K562 (cell line): ENCODE data around the gene TMEM107. TPM values are rescaled to one million over a fixed set of nuclear protein-coding genes. Genes with fewer than 3 reads are reported as not detected.

Experiments
- ATAC-seq: fragments of 200-7000 bp; cut with Tn5 transposase; 3 replicates; pipeline ENCODE4 v1.9.1; 2020; ENCODE audit warnings: moderate library complexity
- BruUV-seq: library from RNA; stranded (reverse); fragments of 400-500 nt; replicated peaks from 2 replicates; lab custom pipeline; 2021; lab: Mats Ljungman, UMichigan
- CTCF ChIA-PET: fragments of 300-600 bp; formaldehyde crosslinking; extraction: SDS; loops from one replicate; lab custom pipeline; 2021; ENCODE audit warnings: low intra/inter-chr PET ratio; lab: Yijun Ruan, JAX
- POLR2A ChIA-PET: fragments of 300-600, 350-650 bp; sonication (Branson Sonifier 250); formaldehyde crosslinking; extraction: SDS; loops from one replicate; lab custom pipeline; 2021; ENCODE audit warnings: antibody characterized with exemption, inconsistent platforms; lab: Yijun Ruan, JAX
- DNase-seq, 4 experiments: peaks; one replicate each; pipeline versions ENCODE4 v3.0.0 to v3.0.0-alpha.2; 2011 to 2018; ENCODE audit warnings: low spot score in 3 of 4, mixed read lengths in 3 of 4; ENCODE audit errors: extremely low read depth in 1 of 4
- FAIRE-seq: peaks from 2 replicates; lab custom pipeline; 2011; peaks lifted over from hg19 to GRCh38; lab: Jason Lieb, UNC
- H2AFZ ChIP-seq: 2 replicates; pipeline ENCODE4 v1.6.0; 2011; ENCODE audit warnings: low read depth, low read length, control low read depth, inconsistent platforms
- H3K27ac ChIP-seq: fragments of 200-600 bp; 3 replicates; pipeline ENCODE4 v1.8.0; 2011; ENCODE audit warnings: low read depth, mild to moderate bottlenecking, control low read depth, inconsistent platforms, low read length, moderate library complexity, mixed read lengths; ENCODE audit errors: extremely low read depth
- H3K27me3 ChIP-seq, 2 experiments: fragments of 300-600 bp in 1 of 2; 2 replicates in 1 of 2; 3 replicates in 1 of 2; pipeline versions ENCODE4 v1.6.0 to v1.8.0; 2011; ENCODE audit warnings: inconsistent platforms in 2 of 2, low read length in 2 of 2, mild to moderate bottlenecking in 1 of 2, mixed read lengths in 1 of 2, moderate library complexity in 1 of 2; ENCODE audit not compliant: control insufficient read depth in 2 of 2, insufficient read depth in 2 of 2
- H3K36me3 ChIP-seq: fragments of 300-600 bp; 3 replicates; pipeline ENCODE4 v1.8.0; 2011; ENCODE audit warnings: mild to moderate bottlenecking, low read length, inconsistent platforms; ENCODE audit not compliant: control insufficient read depth, insufficient read depth
- H3K4me1 ChIP-seq, 2 experiments: fragments of 200-600 bp in 1 of 2; replicated peaks in 1 of 2; 2 replicates in 1 of 2; 3 replicates in 1 of 2; pipeline versions ENCODE4 v1.5.1 to v1.8.0; 2011; ENCODE audit warnings: inconsistent platforms in 2 of 2, low read length in 2 of 2, mild to moderate bottlenecking in 1 of 2, mixed read lengths in 1 of 2, moderate library complexity in 1 of 2; ENCODE audit not compliant: control insufficient read depth in 2 of 2, insufficient read depth in 2 of 2
- H3K4me2 ChIP-seq: 2 replicates; pipeline ENCODE4 v1.6.1; 2011; ENCODE audit warnings: low read length, control low read depth, inconsistent platforms, mixed read lengths; ENCODE audit not compliant: insufficient read depth
- H3K4me3 ChIP-seq: fragments of 200-600 bp; sonication (generic), shearing (Covaris generic); 2 replicates; pipeline ENCODE4 v1.5.1; 2016; ENCODE audit warnings: control low read depth, inconsistent platforms
- H3K79me2 ChIP-seq: fragments of 200-600 bp; 3 replicates; pipeline ENCODE4 v1.8.0; 2011; ENCODE audit warnings: low read length, inconsistent platforms; ENCODE audit not compliant: control insufficient read depth, insufficient read depth
- H3K9ac ChIP-seq, 2 experiments: 2 replicates each; pipeline versions ENCODE4 v1.6.0 to v1.6.1; 2011; ENCODE audit warnings: low read depth in 2 of 2, low read length in 2 of 2, control low read depth in 1 of 2, inconsistent platforms in 1 of 2, mild to moderate bottlenecking in 1 of 2, mixed read lengths in 1 of 2; ENCODE audit not compliant: insufficient read depth in 1 of 2
- H3K9me1 ChIP-seq: one replicate; pipeline ENCODE4 v1.6.0; 2011; ENCODE audit warnings: inconsistent platforms, mild to moderate bottlenecking, low read length, moderate library complexity; ENCODE audit not compliant: control insufficient read depth, insufficient read depth
- H3K9me3 ChIP-seq: replicated peaks from 2 replicates; pipeline ENCODE4 v1.5.1; 2011; ENCODE audit warnings: low read depth, low read length, inconsistent platforms; ENCODE audit not compliant: control insufficient read depth, insufficient read depth
- H4K20me1 ChIP-seq: replicated peaks from 2 replicates; pipeline ENCODE4 v1.6.1; 2011; ENCODE audit warnings: low read length, inconsistent platforms, mixed read lengths; ENCODE audit not compliant: control insufficient read depth, insufficient read depth
- EZH2 ChIP-seq: IDR thresholded peaks from 2 replicates; pipeline ENCODE4 v1.6.1; 2012; ENCODE audit warnings: low read depth, mild to moderate bottlenecking, inconsistent platforms, low read length, borderline replicate concordance
- HNRNPH1 ChIP-seq: fragments of 200-400 bp; formaldehyde crosslinking; optimal IDR thresholded peaks from 2 replicates; pipeline ENCODE3; 2017; ENCODE audit warnings: low read depth, mild to moderate bottlenecking, low read length, moderate library complexity
- KLF10 ChIP-seq: fragments of 250-450 bp; sonication (Bioruptor Pico); IDR thresholded peaks from 2 replicates; pipeline ENCODE4 v1.6.1; 2021; ENCODE audit warnings: matching md5 sums
- PTTG1 ChIP-seq: fragments of 450-650 bp; IDR thresholded peaks from 2 replicates; pipeline ENCODE4 v1.6.1; 2016; ENCODE audit warnings: low read depth, mild to moderate bottlenecking, missing genetic modification characterization, missing compliant biosample characterization
- SMARCA4 ChIP-seq: fragments of 450-650 bp; IDR thresholded peaks from 2 replicates; pipeline ENCODE4 v1.6.1; 2016
- SMARCB1 ChIP-seq: IDR thresholded peaks from 2 replicates; pipeline ENCODE4 v1.6.1; 2011; ENCODE audit warnings: improper control_type of control experiment, low read depth; ENCODE audit not compliant: insufficient read length
- SP1 ChIP-seq: sonication (generic); formaldehyde crosslinking; IDR thresholded peaks from 2 replicates; pipeline ENCODE4 v1.8.1; 2022; ENCODE audit warnings: mild to moderate bottlenecking, missing genetic modification reagents
- SREBF1 ChIP-seq: fragments of 150-350 bp; IDR thresholded peaks from 2 replicates; pipeline ENCODE4 v1.6.1; 2014; ENCODE audit warnings: antibody characterized with exemption, low read depth, low read length, borderline replicate concordance
- TAF9B ChIP-seq: fragments of 450-650 bp; IDR thresholded peaks from 2 replicates; pipeline ENCODE4 v1.6.1; 2018; ENCODE audit warnings: mild to moderate bottlenecking; ENCODE audit not compliant: partially characterized antibody
- TCFL5 ChIP-seq: fragments of 250-450 bp; sonication (Bioruptor Pico); conservative IDR thresholded peaks from 2 replicates; pipeline ENCODE4 v1.6.1; 2021; ENCODE audit warnings: mild to moderate bottlenecking, moderate library complexity, matching md5 sums
- ZNF212 ChIP-seq: fragments of 450-650 bp; formaldehyde crosslinking; IDR thresholded peaks from 2 replicates; pipeline ENCODE4 v1.4.0; 2020; ENCODE audit warnings: mild to moderate bottlenecking
- ZNF232 ChIP-seq: sonication (generic); formaldehyde crosslinking; IDR thresholded peaks from 2 replicates; pipeline ENCODE4 v1.8.0; 2022; ENCODE audit warnings: mild to moderate bottlenecking, missing genetic modification reagents
- ZNF316 ChIP-seq: fragments of 450-650 bp; IDR thresholded peaks from 2 replicates; pipeline ENCODE4 v1.6.1; 2016
- WGBS: fragments of 100-300 bp; shearing (Covaris generic); methylation state at CpG from one replicate; pipeline ENCODE4 v1.1.6; 2016; ENCODE audit warnings: low coverage, mixed read lengths; ENCODE audit not compliant: insufficient coverage; ENCODE audit errors: missing lambda C conversion rate; 5-methylcytosine and 5-hydroxymethylcytosine counted together
- in situ Hi-C: fragments of 300-500 bp; cut with MboI; formaldehyde crosslinking; loops from 4 replicates; pipeline ENCODE4 v1.15.0; 2018; ENCODE audit warnings: inconsistent platforms, mixed read lengths
- intact Hi-C: fragments of 100-400 bp; cut with micrococcal nuclease; formaldehyde crosslinking; loops from 2 replicates; pipeline ENCODE4 v1.14.2; 2022
- polyA plus RNA-seq, 8 experiments: library from polyadenylated mRNA; depleted of rRNA in 4 of 8; stranded (reverse) in 5 of 8; unstranded in 3 of 8; fragments of >200 nt; fragmentation: Nextera tagmentation in 2 of 8; fragmentation: Illumina TruSeq in 1 of 8; extraction: Ambion mirVana in 2 of 8; extraction: Trizol in 1 of 8; gene quantifications; 2 replicates each; pipeline versions ENCODE4 v1.2.1 to v1.2.3, GENCODE V29; 2011 to 2014; ENCODE audit warnings: inconsistent platforms in 1 of 8, missing spikeins in 1 of 8
- total RNA-seq, 7 experiments: library from RNA; depleted of rRNA in 6 of 7; stranded (reverse); fragments of >200 nt in 6 of 7; fragmentation: Illumina TruSeq in 2 of 7; extraction: Trizol in 2 of 7; gene quantifications; 2 replicates each; pipeline versions ENCODE4 v1.2.1 to v1.2.3, GENCODE V29; 2011 to 2021; ENCODE audit warnings: low replicate concordance in 1 of 7
- TF ChIP-seq, protein P1 (sequence below): fragments of 250-450 bp; sonication (Bioruptor Pico); IDR thresholded peaks from 2 replicates; pipeline ENCODE4 v1.9.0; 2021; ENCODE audit warnings: mild to moderate bottlenecking, inconsistent platforms
- TF ChIP-seq, protein P2 (sequence below): fragments of 450-650 bp; IDR thresholded peaks from one replicate; pipeline ENCODE4 v1.6.1; 2018; ENCODE audit warnings: mild to moderate bottlenecking, moderate library complexity; ENCODE audit not compliant: partially characterized antibody
- TF ChIP-seq, protein P3 (sequence below): fragments of 150-350 bp; conservative IDR thresholded peaks from 2 replicates; pipeline ENCODE4 v1.6.1; 2014; ENCODE audit warnings: low read length

Gene TMEM107
- total and polyA plus RNA-seq, 9 of the 15 experiments (the other 6 are each of a cell fraction or from before 2014, with no cell fraction given): 7.1 to 26.2 (median 16.9) TPM

DNA sequence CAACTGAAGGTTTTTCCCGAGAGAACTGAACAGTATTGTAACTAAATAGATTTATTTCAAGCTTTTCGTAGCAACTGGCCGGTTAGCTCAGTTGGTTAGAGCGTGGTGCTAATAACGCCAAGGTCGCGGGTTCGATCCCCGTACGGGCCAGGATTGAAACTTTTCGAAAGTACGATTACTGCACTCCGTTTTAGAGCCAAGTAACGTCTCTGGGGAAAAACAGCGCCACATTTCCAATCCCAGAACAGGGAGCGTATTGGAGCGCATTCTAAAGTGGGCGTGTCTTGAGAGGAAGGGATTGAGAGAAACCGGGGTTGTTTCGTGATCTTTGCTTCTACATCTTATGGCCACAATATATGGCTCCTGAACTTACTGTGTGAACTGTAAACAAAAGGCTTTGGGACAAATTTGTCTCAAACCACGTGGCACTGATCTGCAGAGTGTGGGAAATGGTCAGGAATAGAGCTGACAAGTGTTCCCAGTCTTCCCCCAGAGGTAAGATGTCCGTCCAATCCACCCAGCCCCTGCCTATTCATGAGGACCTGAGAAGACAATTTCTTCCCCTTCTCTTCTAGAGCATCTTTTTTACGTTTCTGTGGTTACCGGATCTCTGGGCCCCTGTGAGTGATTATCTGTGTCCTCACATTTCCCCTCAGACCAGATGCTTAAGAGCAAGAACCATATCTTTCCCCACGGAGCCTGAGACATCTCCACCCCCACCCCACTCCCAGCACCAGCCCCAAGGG is 11.5 kb upstream of the TMEM107 start:
- peaks cover 30 to 33% of the 10 kb centered on the region in 2 experiments for H3K4me1 ChIP-seq
- ATAC-seq: peak; percentile 69
- H3K36me3 ChIP-seq: no peaks in the 10 kb centered on the region
- CTCF ChIA-PET: interaction anchor here (0.6 kb wide), 1 partner anchor 51 kb away, joined by 3 read pairs; no protein-coding TSS in a partner anchor
- POLR2A ChIA-PET: interaction anchor here (1.6 to 2.9 kb wide), 4 partner anchors 14 to 68 kb away, joined by 4 to 27 read pairs (median 9); no protein-coding TSS in a partner anchor
- H3K4me3 ChIP-seq: peak overlapping the region; percentile 94
- BruUV-seq: TSS peak; percentile 100
- DNase-seq: peak; percentile 35 to 95 (median 56)
- H3K79me2 ChIP-seq: peaks cover 18% of the 10 kb centered on the region
- H3K9ac ChIP-seq: peak overlapping the region; percentile 81 to 93
- peak overlapping the region; percentile 100 for H3K4me2 ChIP-seq
- H3K9me3 ChIP-seq: no peaks in the 10 kb centered on the region
- H3K9me1 ChIP-seq: no peaks in the 10 kb centered on the region
- H2AFZ ChIP-seq: peak overlapping the region; percentile 68
- H3K27ac ChIP-seq: peak overlapping the region; percentile 95
- intact Hi-C loops: loop anchor here (1.0 to 10.0 kb wide), 5 partner anchors 34 to 117 kb away; no protein-coding TSS in a partner anchor
- H4K20me1 ChIP-seq: peaks cover 10% of the 10 kb centered on the region
- WGBS: under 1% methylated on average over 23 of the region's 25 CpGs
- in situ Hi-C loops: no loop called here
- peak; percentile 98 for FAIRE-seq
- no peaks in the 10 kb centered on the region for H3K27me3 ChIP-seq
- TF ChIP-seq, protein P1, sequence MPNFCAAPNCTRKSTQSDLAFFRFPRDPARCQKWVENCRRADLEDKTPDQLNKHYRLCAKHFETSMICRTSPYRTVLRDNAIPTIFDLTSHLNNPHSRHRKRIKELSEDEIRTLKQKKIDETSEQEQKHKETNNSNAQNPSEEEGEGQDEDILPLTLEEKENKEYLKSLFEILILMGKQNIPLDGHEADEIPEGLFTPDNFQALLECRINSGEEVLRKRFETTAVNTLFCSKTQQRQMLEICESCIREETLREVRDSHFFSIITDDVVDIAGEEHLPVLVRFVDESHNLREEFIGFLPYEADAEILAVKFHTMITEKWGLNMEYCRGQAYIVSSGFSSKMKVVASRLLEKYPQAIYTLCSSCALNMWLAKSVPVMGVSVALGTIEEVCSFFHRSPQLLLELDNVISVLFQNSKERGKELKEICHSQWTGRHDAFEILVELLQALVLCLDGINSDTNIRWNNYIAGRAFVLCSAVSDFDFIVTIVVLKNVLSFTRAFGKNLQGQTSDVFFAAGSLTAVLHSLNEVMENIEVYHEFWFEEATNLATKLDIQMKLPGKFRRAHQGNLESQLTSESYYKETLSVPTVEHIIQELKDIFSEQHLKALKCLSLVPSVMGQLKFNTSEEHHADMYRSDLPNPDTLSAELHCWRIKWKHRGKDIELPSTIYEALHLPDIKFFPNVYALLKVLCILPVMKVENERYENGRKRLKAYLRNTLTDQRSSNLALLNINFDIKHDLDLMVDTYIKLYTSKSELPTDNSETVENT: no peak
- no peak for TF ChIP-seq SMARCB1
- TF ChIP-seq, protein P2, sequence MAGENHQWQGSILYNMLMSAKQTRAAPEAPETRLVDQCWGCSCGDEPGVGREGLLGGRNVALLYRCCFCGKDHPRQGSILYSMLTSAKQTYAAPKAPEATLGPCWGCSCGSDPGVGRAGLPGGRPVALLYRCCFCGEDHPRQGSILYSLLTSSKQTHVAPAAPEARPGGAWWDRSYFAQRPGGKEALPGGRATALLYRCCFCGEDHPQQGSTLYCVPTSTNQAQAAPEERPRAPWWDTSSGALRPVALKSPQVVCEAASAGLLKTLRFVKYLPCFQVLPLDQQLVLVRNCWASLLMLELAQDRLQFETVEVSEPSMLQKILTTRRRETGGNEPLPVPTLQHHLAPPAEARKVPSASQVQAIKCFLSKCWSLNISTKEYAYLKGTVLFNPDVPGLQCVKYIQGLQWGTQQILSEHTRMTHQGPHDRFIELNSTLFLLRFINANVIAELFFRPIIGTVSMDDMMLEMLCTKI: no peak
- no peak for TF ChIP-seq KLF10
- TF ChIP-seq EZH2: no peak
- TF ChIP-seq TCFL5 (CRISPR knock-in tag): no peak
- TF ChIP-seq, protein P3, sequence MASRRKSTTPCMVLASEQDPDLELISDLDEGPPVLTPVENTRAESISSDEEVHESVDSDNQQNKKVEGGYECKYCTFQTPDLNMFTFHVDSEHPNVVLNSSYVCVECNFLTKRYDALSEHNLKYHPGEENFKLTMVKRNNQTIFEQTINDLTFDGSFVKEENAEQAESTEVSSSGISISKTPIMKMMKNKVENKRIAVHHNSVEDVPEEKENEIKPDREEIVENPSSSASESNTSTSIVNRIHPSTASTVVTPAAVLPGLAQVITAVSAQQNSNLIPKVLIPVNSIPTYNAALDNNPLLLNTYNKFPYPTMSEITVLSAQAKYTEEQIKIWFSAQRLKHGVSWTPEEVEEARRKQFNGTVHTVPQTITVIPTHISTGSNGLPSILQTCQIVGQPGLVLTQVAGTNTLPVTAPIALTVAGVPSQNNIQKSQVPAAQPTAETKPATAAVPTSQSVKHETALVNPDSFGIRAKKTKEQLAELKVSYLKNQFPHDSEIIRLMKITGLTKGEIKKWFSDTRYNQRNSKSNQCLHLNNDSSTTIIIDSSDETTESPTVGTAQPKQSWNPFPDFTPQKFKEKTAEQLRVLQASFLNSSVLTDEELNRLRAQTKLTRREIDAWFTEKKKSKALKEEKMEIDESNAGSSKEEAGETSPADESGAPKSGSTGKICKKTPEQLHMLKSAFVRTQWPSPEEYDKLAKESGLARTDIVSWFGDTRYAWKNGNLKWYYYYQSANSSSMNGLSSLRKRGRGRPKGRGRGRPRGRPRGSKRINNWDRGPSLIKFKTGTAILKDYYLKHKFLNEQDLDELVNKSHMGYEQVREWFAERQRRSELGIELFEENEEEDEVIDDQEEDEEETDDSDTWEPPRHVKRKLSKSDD: no peak
- TF ChIP-seq ZNF232 (CRISPR knock-in tag): no peak
- 0 out of 2 replicates have a peak, but pooled peaks have one; percentile 23 for TF ChIP-seq SMARCA4
- TF ChIP-seq TAF9B: no peak
- TF ChIP-seq ZNF212 (CRISPR knock-in tag): no peak
- peak; percentile 92 for TF ChIP-seq SP1 (CRISPR knock-in tag)
- no peak for TF ChIP-seq PTTG1 (tag)
- TF ChIP-seq SREBF1: no peak
- TF ChIP-seq ZNF316: no peak
- TF ChIP-seq HNRNPH1: no peak
